SK-N-DZ (cell line): Measurements from ENCODE around the gene STAT5B.
"Not testable (repeated sequence)": the region's sequence is repeated elsewhere in the genome, so short reads cannot be mapped to it uniquely, and the experiment has no call there.

Source experiments
- DNase-seq: peaks from one replicate; pipeline ENCODE4 v3.0.0-alpha.2; 2015; ENCODE audit warnings: low spot score

Gene STAT5B

DNA sequence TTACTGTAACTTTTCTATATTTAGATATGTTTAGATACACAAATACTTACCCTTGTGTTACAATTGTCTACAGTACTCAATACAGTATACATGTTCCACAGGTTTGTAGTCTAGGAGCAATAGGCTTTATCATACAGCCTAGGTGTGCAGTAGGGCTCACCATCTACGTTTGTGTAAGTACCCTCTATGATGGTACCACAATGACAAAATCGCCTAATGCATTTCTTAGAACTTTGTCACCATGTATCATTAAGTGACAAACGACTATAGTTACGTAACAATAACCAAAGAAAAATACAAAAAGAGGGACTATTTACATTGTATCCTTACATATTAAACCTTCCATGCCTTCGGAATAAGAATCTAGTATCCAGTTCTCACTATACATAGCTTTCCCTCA, 8.0 kb downstream of the STAT5B start:
- no peak for DNase-seq

GRCh38 chr17:42266918-42267766, 9.0 kb downstream of the STAT5B start:
- DNase-seq = no peak

DNA sequence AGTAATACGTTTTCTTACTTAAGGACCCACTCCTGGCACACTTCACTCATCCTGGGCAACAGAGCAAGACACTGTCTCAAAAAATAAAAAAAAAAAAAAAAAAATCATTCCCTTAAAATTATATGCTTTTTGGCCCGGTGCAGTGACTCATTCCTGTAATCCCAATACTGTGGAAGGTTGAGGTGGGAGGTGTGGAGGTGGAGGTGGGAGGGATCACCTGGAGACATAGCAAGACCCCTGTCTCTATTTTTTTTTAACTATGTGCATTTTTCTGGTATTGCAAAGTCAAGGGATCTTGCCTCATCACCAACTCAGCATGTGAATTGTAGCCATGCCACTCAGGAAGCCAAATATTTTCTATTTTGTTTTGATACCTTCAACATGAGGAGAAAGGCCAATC, 9.7 kb downstream of the STAT5B start:
- no peak for DNase-seq

- not testable (repeated sequence) for DNase-seq
Observed at GRCh38 chr17:42264366-42264765, 11.8 kb downstream of the STAT5B start.

DNA sequence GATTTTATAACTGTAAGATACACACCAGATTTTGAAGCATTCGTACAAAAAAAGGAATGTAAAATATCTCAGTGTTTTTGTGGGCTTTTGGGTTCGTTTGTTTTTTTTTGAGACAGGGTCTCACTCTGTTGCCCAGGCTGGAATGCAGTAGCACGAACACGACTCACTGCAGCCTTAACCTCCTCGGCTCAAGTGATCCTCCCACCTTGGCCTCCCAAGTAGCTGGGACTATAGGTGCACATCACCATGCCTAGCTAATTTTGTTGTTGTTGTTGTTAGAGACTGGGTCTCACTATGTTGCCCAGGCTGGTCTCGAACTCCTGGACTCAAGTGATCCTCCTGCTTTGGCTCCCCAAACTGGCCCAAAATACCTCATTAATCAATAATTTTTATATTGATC, 15.9 kb downstream of the STAT5B start:
- no peak for DNase-seq

- DNase-seq = no peak
Observed at GRCh38 chr17:42255445-42255844, 20.7 kb downstream of the STAT5B start.

GRCh38 chr17:42253578-42253977, 22.6 kb downstream of the STAT5B start:
- no peak for DNase-seq

- DNase-seq = no peak
Observed at GRCh38 chr17:42252597-42253550, 23.3 kb downstream of the STAT5B start.

GRCh38 chr17:42251115-42251514, 25.1 kb downstream of the STAT5B start:
- no peak for DNase-seq

DNA sequence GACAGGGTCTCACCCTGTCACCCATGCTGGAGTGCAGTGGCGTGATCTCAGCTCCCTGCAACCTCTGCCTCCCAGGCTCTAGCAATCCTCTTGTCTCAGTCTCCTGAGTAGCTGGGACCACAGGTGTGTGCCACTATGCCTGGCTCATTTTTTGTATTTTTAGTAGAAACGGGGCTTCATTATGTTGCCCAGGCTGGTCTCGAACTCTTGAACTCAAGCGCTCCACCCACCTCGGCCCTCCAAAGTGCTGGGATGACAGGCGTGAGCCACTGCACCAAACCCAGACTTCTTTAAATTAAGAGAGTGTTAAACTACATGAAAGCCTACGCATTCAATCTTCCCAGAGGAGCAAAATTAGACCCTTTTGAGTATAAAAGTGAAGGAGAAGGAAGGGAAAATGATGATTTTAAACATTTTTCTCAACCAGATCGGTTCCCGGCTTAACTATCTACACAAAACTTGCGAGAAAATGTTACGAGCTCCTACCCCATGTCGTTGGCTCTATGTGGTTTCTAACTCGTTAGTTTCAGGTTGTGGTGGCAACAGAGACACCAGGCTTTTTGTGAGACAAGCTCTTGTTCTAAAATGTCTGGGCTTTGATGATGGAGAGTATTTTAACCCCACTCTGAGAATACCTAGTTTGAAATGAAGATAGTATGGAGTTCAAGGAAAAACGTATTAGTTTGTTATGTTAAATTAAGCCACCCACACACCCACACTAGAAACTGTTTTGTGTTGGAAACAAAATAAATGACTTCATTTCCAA, 26.3 kb downstream of the STAT5B start:
- DNase-seq = no peak

DNA sequence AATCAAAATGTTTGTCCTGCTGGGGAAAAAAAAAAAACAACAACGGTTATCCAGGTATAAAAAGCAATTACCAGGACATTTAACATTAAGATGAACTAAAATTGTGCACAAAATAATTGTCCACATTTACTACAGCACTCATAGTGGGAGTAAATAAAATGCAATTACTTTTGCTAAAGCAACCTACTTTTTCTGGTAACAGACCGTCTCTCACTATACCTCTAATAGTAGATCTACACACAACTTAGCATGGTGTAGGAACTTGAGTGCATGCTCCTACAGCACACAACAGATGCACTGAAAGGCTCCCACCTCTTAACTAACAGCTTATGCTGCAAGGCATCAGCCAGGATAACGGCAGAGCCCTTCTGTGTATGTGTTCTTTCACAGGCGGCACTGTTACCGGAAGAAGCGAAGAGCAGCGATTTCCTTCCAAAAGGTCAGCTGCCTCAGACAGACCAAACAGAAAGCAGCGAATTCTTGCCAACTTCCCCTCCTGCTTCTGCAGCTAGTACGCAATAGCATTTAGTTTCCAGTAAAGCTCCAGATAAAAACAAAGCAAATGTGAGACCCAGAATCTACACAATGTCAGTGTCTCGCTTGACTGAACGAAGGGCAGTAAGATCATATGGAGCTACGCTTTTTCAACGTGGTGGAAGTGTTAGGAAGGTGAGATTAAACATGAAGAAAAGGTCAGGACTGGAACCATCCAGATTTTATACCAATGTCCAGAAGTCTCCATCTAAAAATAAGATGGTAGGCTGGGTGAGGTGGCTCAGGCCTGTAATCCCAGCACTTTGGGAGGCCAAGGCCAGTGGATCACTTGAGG, 27.6 kb downstream of the STAT5B start:
- DNase-seq = no peak

- no peak for DNase-seq
Observed at GRCh38 chr17:42247734-42248133, 28.5 kb downstream of the STAT5B start.

DNA sequence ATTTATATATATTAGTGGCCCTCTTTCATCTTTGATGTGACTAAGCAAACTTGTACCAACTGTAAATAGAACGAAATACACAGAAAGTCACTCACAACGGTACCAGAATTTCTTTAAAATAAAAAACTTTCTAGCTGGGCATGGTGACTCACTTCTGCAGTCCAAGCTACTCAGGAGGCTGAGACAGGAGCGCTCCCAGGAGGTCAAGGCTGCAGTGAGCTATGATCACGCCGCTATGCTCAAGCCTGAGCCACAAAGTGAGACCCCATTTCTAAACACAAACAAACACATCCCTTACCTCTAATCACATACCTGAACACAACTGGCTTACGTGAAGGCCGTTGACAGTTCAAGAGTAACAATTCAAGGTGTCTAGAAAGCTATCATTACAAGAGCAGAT, 29.7 kb downstream of the STAT5B start:
- DNase-seq = no peak

DNA sequence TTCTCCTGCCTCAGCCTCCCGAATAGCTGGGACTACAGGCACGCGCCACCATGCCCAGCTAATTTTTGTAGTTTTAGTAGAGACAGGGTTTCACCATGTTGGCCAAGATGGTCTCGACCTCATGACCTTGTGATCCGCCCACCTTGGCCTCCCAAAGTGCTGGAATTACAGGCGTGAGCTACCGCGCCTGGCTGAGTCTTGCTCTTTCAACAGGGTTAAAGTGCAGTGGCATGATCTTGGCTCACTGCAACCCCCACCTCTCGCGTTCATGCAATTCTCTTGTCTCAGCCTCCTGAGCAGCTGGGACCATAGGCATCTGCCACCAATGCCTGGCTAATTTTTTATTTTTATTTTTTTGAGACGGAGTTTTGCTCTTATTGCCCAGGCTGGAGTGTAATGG, 31.0 kb downstream of the STAT5B start:
- not testable (repeated sequence) for DNase-seq

GRCh38 chr17:42244116-42244515, 32.1 kb downstream of the STAT5B start:
- DNase-seq = not testable (repeated sequence)

- DNase-seq = no peak
Observed at GRCh38 chr17:42243493-42243982, 32.7 kb downstream of the STAT5B start.

- DNase-seq = no peak
Observed at GRCh38 chr17:42241871-42242270, 34.3 kb downstream of the STAT5B start.

DNA sequence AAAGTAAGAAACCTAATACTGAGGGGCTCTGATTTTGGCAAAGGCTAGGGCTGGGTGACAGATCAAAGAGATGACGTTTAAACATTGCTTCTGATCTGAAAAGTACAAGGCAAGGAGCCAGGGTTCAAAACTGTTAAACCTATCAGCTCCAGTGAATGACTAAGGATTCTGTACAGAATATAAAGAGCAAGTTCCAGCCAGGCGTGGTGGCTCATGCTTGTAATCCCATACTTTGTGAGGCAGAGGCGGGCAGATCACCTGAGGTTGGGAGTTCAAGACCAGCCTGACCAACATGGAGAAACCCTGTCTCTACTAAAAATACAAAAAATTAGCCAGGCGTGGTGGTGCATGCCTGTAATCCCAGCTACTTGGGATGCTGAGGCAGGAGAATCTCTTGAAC, 35.3 kb downstream of the STAT5B start:
- DNase-seq = not testable (repeated sequence)

DNA sequence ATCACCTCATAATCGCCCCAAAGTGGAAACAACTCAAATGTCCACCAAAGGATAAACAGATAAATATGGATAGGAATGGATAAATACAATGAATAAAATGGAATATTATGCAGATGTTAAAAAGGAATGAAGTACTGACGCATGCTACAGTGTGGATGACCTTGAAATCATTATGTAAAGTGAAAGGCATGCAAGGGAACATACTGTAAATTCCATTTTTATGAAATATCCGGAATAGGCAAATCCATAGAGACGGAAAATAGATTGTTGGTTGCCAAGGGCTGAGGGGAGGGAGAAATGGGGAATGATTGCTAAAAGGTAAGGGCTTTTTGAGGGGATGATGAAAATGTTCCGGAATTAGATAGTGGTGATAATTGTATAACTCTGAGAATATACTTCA, 36.0 kb downstream of the STAT5B start:
- no peak for DNase-seq

DNA sequence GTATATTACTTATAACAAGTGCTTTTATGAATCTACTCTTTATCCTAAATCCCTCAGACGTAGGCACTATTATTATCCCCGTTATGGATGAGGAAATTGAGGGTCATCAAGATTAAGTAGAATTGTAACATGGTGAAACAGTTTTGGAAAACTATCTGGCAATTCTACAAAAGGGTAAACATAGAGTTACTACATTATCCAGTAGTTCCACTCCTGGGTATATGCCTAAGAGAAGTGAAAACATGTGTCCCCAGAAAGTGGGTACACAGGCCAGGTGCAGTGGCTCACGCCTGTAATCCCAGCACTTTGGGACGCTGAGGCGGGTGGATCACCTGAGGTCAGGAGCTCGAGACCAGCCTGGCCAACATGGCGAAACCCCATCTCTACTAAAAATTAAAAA, 36.6 kb downstream of the STAT5B start:
- not testable (repeated sequence) for DNase-seq

GRCh38 chr17:42236760-42237159, 39.4 kb downstream of the STAT5B start:
- DNase-seq = no peak
